ENCODE results near the gene PBX4. TPM values are rescaled to one million over a fixed set of nuclear protein-coding genes. Genes with fewer than 3 reads are reported as not detected.

The PBX4 gene
- total and polyA plus RNA-seq, 10 of the 15 experiments (the other 5 are each of a cell fraction or from before 2014, with no cell fraction given), result 0.18 to 17.3 (median 4.2) TPM

DNA sequence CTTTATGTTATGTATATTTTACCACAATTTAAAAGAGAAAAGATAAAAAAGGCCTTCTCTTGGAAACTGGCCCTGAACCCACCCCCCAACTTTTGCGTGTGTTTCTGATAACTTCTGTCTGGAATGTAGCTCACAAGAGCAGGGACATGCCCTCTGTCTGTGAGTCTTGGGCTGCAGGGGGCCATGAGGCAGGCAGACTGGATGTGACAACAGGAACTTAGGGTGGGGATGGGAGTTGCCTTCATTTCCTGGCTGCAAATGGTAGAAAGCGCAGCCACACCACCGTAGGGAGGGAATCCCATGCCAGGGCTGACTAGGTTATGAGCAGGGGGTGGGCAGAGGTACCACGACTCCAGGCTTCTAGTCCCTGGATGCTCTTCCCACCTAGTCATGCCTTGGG lies 58.6 kb downstream of the PBX4 start:
- no peak overlapping the region for H2AFZ ChIP-seq (ENCODE audit: control insufficient read depth, low read depth, low read length)
- DNase-seq (ENCODE audit: low read depth, low spot score) (no peak), FAIRE-seq (no peak), ATAC-seq (no peak)
- no peaks in the 10 kb centered on the region for H3K4me1 ChIP-seq (ENCODE audit: control insufficient read depth, insufficient read depth, low read length)
- H3K27ac ChIP-seq (ENCODE audit: control insufficient read depth, insufficient read depth), result no peak overlapping the region
- WGBS (ENCODE audit: insufficient coverage, insufficient replicate concordance, low lambda C conversion rate, missing lambda C conversion rate), result 67% methylated on average over 4 of the region's 4 CpGs
- peaks cover 0 to 1% of the 10 kb centered on the region in 2 experiments; a peak in 3 of 4 replicates for H3K36me3 ChIP-seq (ENCODE audit: control insufficient read depth in 2 of 2, insufficient read depth in 2 of 2, low read length in 1 of 2)
- no peaks in the 10 kb centered on the region for H4K20me1 ChIP-seq (ENCODE audit: control insufficient read depth, insufficient read depth)
- ChIA-PET POLR2A (interaction anchor here (0.9 kb wide), 1 partner anchor 69 kb away, joined by 6 read pairs; no protein-coding TSS in a partner anchor), CTCF (interaction anchor here (0.8 to 1.8 kb wide), 3 partner anchors 21 to 84 kb away, joined by 3 to 6 read pairs (median 6); partner anchors contain the start of gene GMIP), SMC1A (ENCODE audit: uncharacterized antibody, unreplicated experiment) (no interaction called here), RAD21 (ENCODE audit: unreplicated experiment) (no interaction called here)
- no peak overlapping the region for H3K4me3 ChIP-seq
- H3K9me3 ChIP-seq (replicated peaks; ENCODE audit: control insufficient read depth, insufficient read depth, low read length), result no peaks in the 10 kb centered on the region
- H3K9ac ChIP-seq (ENCODE audit: control insufficient read depth, insufficient read depth, low read length), result no peak overlapping the region
- in situ Hi-C loops (cut with MboI), result no loop called here
- BruUV-seq (replicated peaks), result no TSS peak
- H3K27me3 ChIP-seq (replicated peaks in 1 of 2; ENCODE audit: control insufficient read depth in 2 of 2, insufficient read depth in 2 of 2, low read length in 1 of 2), result no peaks in the 10 kb centered on the region
- no peaks in the 10 kb centered on the region for H3K79me2 ChIP-seq (ENCODE audit: control insufficient read depth, insufficient read depth, low read length)
- no peak for TF ChIP-seq NR2C2 (IDR thresholded peaks at IDR 0.05; ENCODE audit: borderline replicate concordance, control insufficient read depth, insufficient read length, low read depth)
- no peak for TF ChIP-seq NFYA (IDR thresholded peaks at IDR 0.05; ENCODE audit: borderline replicate concordance, low read depth, low read length)
- no peak for TF ChIP-seq STAT1 (conservative IDR thresholded peaks at IDR 0.05)
- no peak for TF ChIP-seq RELA (IDR thresholded peaks at IDR 0.05; ENCODE audit: borderline replicate concordance, partially characterized antibody)
- TF ChIP-seq BCL11A (IDR thresholded peaks at IDR 0.05; ENCODE audit: low read depth, low read length), result no peak
- no peak for TF ChIP-seq RB1 (IDR thresholded peaks at IDR 0.05; ENCODE audit: borderline replicate concordance)
- no peak for TF ChIP-seq YBX1 (IDR thresholded peaks at IDR 0.05)
- no peak for TF ChIP-seq BHLHE40 (IDR thresholded peaks at IDR 0.05; ENCODE audit: borderline replicate concordance in 1 of 2, low read depth in 2 of 2, low read length in 1 of 2)
- TF ChIP-seq HCFC1 (IDR thresholded peaks at IDR 0.05; ENCODE audit: low read length), result no peak
- TF ChIP-seq, protein P1, sequence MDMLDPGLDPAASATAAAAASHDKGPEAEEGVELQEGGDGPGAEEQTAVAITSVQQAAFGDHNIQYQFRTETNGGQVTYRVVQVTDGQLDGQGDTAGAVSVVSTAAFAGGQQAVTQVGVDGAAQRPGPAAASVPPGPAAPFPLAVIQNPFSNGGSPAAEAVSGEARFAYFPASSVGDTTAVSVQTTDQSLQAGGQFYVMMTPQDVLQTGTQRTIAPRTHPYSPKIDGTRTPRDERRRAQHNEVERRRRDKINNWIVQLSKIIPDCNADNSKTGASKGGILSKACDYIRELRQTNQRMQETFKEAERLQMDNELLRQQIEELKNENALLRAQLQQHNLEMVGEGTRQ (IDR thresholded peaks at IDR 0.05; ENCODE audit: borderline replicate concordance, low read depth, low read length), result no peak
- no peak for TF ChIP-seq WRNIP1 (IDR thresholded peaks at IDR 0.05; ENCODE audit: borderline replicate concordance, low read depth, low read length)
- TF ChIP-seq ETV6 (conservative IDR thresholded peaks at IDR 0.05 in 1 of 2, IDR thresholded peaks at IDR 0.05 in 1 of 2; ENCODE audit: borderline replicate concordance in 1 of 2, low read depth in 1 of 2), result no peak
- TF ChIP-seq, protein P2, sequence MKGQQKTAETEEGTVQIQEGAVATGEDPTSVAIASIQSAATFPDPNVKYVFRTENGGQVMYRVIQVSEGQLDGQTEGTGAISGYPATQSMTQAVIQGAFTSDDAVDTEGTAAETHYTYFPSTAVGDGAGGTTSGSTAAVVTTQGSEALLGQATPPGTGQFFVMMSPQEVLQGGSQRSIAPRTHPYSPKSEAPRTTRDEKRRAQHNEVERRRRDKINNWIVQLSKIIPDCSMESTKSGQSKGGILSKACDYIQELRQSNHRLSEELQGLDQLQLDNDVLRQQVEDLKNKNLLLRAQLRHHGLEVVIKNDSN (IDR thresholded peaks at IDR 0.05; ENCODE audit: borderline replicate concordance, extremely low read length, insufficient read depth, low read depth, low read length), result no peak
- TF ChIP-seq TCF7 (IDR thresholded peaks at IDR 0.05; ENCODE audit: borderline replicate concordance), result no peak
- TF ChIP-seq, protein P3, sequence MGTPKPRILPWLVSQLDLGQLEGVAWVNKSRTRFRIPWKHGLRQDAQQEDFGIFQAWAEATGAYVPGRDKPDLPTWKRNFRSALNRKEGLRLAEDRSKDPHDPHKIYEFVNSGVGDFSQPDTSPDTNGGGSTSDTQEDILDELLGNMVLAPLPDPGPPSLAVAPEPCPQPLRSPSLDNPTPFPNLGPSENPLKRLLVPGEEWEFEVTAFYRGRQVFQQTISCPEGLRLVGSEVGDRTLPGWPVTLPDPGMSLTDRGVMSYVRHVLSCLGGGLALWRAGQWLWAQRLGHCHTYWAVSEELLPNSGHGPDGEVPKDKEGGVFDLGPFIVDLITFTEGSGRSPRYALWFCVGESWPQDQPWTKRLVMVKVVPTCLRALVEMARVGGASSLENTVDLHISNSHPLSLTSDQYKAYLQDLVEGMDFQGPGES (IDR thresholded peaks at IDR 0.05), result no peak
- no peak overlapping the region for H3K4me2 ChIP-seq (ENCODE audit: control insufficient read depth, insufficient read depth)
- intact Hi-C loops (cut with micrococcal nuclease; ENCODE audit: unreplicated experiment), result loop anchor here (5.0 kb wide), 1 partner anchor 82 kb away; the partner anchor contains the start of gene GMIP
